ENCODE data around the gene COL4A1. TPM values are rescaled to one million over a fixed set of nuclear protein-coding genes. Genes with fewer than 3 reads are reported as not detected.

COL4A1 gene
- total and polyA plus RNA-seq, 2 donors = 334 to 1,096 TPM

- Histone ChIP-seq H3K4me1 (ENCODE audit: insufficient read depth) (no peaks in the 10 kb centered on the region), H3K27ac (ENCODE audit: low read depth) (no peak overlapping the region), H3K36me3 (ENCODE audit: insufficient read depth) (no peaks in the 10 kb centered on the region), H3K4me3 (ENCODE audit: low read depth, low read length) (no peak overlapping the region)
- no peak for DNase-seq (ENCODE audit: extremely low spot score)
- WGBS = 81% methylated on average over 19 of the region's 19 CpGs
These were observed 45.5 kb downstream of the COL4A1 start for GRCh38 chr13:110261166-110262081.

- no peaks in the 10 kb centered on the region for H3K4me1 ChIP-seq (ENCODE audit: insufficient read depth)
- WGBS = 69% methylated on average over 6 of the region's 6 CpGs
- H3K4me3 ChIP-seq (ENCODE audit: low read depth, low read length) = no peak overlapping the region
- no peaks in the 10 kb centered on the region for H3K36me3 ChIP-seq (ENCODE audit: insufficient read depth)
- no peak for DNase-seq (ENCODE audit: extremely low spot score)
- H3K27ac ChIP-seq (ENCODE audit: low read depth) = no peak overlapping the region
These were observed 47.3 kb downstream of the COL4A1 start for GRCh38 chr13:110259651-110260050.

GRCh38 chr13:110258876-110259631, 47.9 kb downstream of the COL4A1 start:
- WGBS = 82% methylated on average over 12 of the region's 12 CpGs
- no peak for DNase-seq (ENCODE audit: extremely low spot score)
- H3K36me3 ChIP-seq (ENCODE audit: insufficient read depth) = no peaks in the 10 kb centered on the region
- H3K4me3 ChIP-seq (ENCODE audit: low read depth, low read length) = no peak overlapping the region
- no peaks in the 10 kb centered on the region for H3K4me1 ChIP-seq (ENCODE audit: insufficient read depth)
- H3K27ac ChIP-seq (ENCODE audit: low read depth) = no peak overlapping the region

- no peaks in the 10 kb centered on the region for H3K4me1 ChIP-seq (ENCODE audit: insufficient read depth)
These were observed 49.5 kb downstream of the COL4A1 start for GRCh38 chr13:110257408-110257807.

GRCh38 chr13:110256126-110256905, 50.6 kb downstream of the COL4A1 start:
- 63% methylated on average over 18 of the region's 18 CpGs for WGBS
- DNase-seq (ENCODE audit: extremely low spot score) = no peak
- H3K4me1 ChIP-seq (ENCODE audit: insufficient read depth) = no peaks in the 10 kb centered on the region
- H3K36me3 ChIP-seq (ENCODE audit: insufficient read depth) = no peaks in the 10 kb centered on the region
- no peak overlapping the region for H3K27ac ChIP-seq (ENCODE audit: low read depth)
- H3K4me3 ChIP-seq (ENCODE audit: low read depth, low read length) = no peak overlapping the region

More at GRCh38 chr13:110257408-110257807, 49.5 kb downstream of the COL4A1 start:
- Histone ChIP-seq H3K36me3 (ENCODE audit: insufficient read depth) (no peaks in the 10 kb centered on the region), H3K27ac (ENCODE audit: low read depth) (no peak overlapping the region), H3K4me3 (ENCODE audit: low read depth, low read length) (no peak overlapping the region)
- WGBS = 86% methylated on average over 3 of the region's 3 CpGs
- no peak for DNase-seq (ENCODE audit: extremely low spot score)

- no peak for DNase-seq (ENCODE audit: extremely low spot score)
- WGBS = 74% methylated on average over 9 of the region's 9 CpGs
- no peaks in the 10 kb centered on the region for H3K4me1 ChIP-seq (ENCODE audit: insufficient read depth)
These were observed 52.0 kb downstream of the COL4A1 start for GRCh38 chr13:110254751-110255553.

GRCh38 chr13:110254151-110254679, 52.7 kb downstream of the COL4A1 start:
- Histone ChIP-seq H3K27ac (ENCODE audit: low read depth) (no peak overlapping the region), H3K4me1 (ENCODE audit: insufficient read depth) (no peaks in the 10 kb centered on the region), H3K36me3 (ENCODE audit: insufficient read depth) (no peaks in the 10 kb centered on the region), H3K4me3 (ENCODE audit: low read depth, low read length) (no peak overlapping the region)
- 36% methylated on average over 7 of the region's 7 CpGs for WGBS
- no peak for DNase-seq (ENCODE audit: extremely low spot score)

More at GRCh38 chr13:110254751-110255553, 52.0 kb downstream of the COL4A1 start:
- H3K4me3 ChIP-seq (ENCODE audit: low read depth, low read length) = no peak overlapping the region
- no peaks in the 10 kb centered on the region for H3K36me3 ChIP-seq (ENCODE audit: insufficient read depth)
- H3K27ac ChIP-seq (ENCODE audit: low read depth) = peak overlapping the region; percentile 27

GRCh38 chr13:110251193-110251819, 55.7 kb downstream of the COL4A1 start:
- no peak for DNase-seq (ENCODE audit: extremely low spot score)
- H3K27ac ChIP-seq (ENCODE audit: low read depth) = no peak overlapping the region
- no peaks in the 10 kb centered on the region for H3K4me1 ChIP-seq (ENCODE audit: insufficient read depth)
- WGBS = 81% methylated on average over 12 of the region's 12 CpGs
- no peaks in the 10 kb centered on the region for H3K36me3 ChIP-seq (ENCODE audit: insufficient read depth)
- H3K4me3 ChIP-seq (ENCODE audit: low read depth, low read length) = no peak overlapping the region

GRCh38 chr13:110250258-110250891, 56.6 kb downstream of the COL4A1 start:
- no peak overlapping the region for H3K4me3 ChIP-seq (ENCODE audit: low read depth, low read length)
- no peaks in the 10 kb centered on the region for H3K4me1 ChIP-seq (ENCODE audit: insufficient read depth)
- H3K36me3 ChIP-seq (ENCODE audit: insufficient read depth) = no peaks in the 10 kb centered on the region
- no peak for DNase-seq (ENCODE audit: extremely low spot score)
- H3K27ac ChIP-seq (ENCODE audit: low read depth) = peak overlapping the region; percentile 75
- 71% methylated on average over 10 of the region's 10 CpGs for WGBS

GRCh38 chr13:110249326-110249725, 57.6 kb downstream of the COL4A1 start:
- DNase-seq (ENCODE audit: extremely low spot score) = no peak
- Histone ChIP-seq H3K36me3 (ENCODE audit: insufficient read depth) (no peaks in the 10 kb centered on the region), H3K4me1 (ENCODE audit: insufficient read depth) (no peaks in the 10 kb centered on the region), H3K4me3 (ENCODE audit: low read depth, low read length) (no peak overlapping the region), H3K27ac (ENCODE audit: low read depth) (no peak overlapping the region)
- 71% methylated on average over 13 of the region's 13 CpGs for WGBS

GRCh38 chr13:110248449-110249143, 58.4 kb downstream of the COL4A1 start:
- no peaks in the 10 kb centered on the region for H3K36me3 ChIP-seq (ENCODE audit: insufficient read depth)
- H3K4me1 ChIP-seq (ENCODE audit: insufficient read depth) = no peaks in the 10 kb centered on the region
- H3K27ac ChIP-seq (ENCODE audit: low read depth) = peak overlapping the region; percentile 28
- no peak overlapping the region for H3K4me3 ChIP-seq (ENCODE audit: low read depth, low read length)
- no peak for DNase-seq (ENCODE audit: extremely low spot score)
- 94% methylated on average over 27 of the region's 27 CpGs for WGBS
